Measurements from ENCODE around the gene NUP214. TPM values are rescaled to one million over a fixed set of nuclear protein-coding genes. Genes with fewer than 3 reads are reported as not detected.

The NUP214 gene
- total RNA-seq, 3 donors from 2014 or later = 37.4 to 47.5 (median 40.0) TPM

GRCh38 chr9:131277910-131278701 lies 152.7 kb downstream of the NUP214 start:
- H3K36me3 ChIP-seq = no peaks in the 10 kb centered on the region
- H3K4me1 ChIP-seq = no peaks in the 10 kb centered on the region
- H3K9me3 ChIP-seq = no peaks in the 10 kb centered on the region
- DNase-seq (ENCODE audit: low spot score in 2 of 2) = peak; percentile 58 to 60
- peaks cover 0 to 22% of the 10 kb centered on the region in 2 donors for H3K27me3 ChIP-seq
- H3K4me3 ChIP-seq = peak overlapping the region; percentile 71 to 90 (median 73)
- no peak for TF ChIP-seq POLR2A (IDR thresholded peaks at IDR 0.05)
- no peak for TF ChIP-seq POLR2AphosphoS5 (IDR thresholded peaks at IDR 0.05)
- TF ChIP-seq CTCF (IDR thresholded peaks at IDR 0.05) = no peak
- peak overlapping the region in 1 of 2 donors; percentile 75 for H3K27ac ChIP-seq
- intact Hi-C loops (cut with DNase I; ENCODE audit: low total_unique reads) = no loop called here

DNA sequence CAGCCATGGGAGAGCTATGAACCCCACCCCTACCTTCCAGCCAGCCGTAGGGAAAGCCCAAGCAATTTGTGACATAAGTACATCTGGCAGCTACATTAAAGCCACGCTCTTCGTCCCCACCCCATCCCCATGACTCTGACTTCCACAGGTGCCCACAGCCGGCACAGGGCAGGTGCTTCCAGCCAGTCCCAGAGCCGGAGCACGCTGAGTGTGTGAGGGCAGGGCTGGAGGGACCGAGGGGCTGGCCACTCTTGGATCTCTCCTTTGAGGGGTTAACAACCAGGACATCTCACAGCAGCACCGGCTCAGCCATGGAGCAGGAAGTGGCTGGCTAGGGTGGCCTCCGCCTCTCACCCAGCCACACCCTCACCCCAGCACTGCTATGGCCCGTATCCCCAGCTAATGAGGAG lies 153.3 kb downstream of the NUP214 start:
- H3K27me3 ChIP-seq = peaks cover 0 to 25% of the 10 kb centered on the region in 2 donors
- H3K4me3 ChIP-seq = no peak overlapping the region
- DNase-seq (ENCODE audit: low spot score in 2 of 2) = no peak
- intact Hi-C loops (cut with DNase I; ENCODE audit: low total_unique reads) = no loop called here
- H3K36me3 ChIP-seq = no peaks in the 10 kb centered on the region
- H3K9me3 ChIP-seq = no peaks in the 10 kb centered on the region
- no peak overlapping the region for H3K27ac ChIP-seq
- TF ChIP-seq POLR2AphosphoS5 (IDR thresholded peaks at IDR 0.05) (no peak), POLR2A (IDR thresholded peaks at IDR 0.05) (no peak), CTCF (IDR thresholded peaks at IDR 0.05) (no peak)
- no peaks in the 10 kb centered on the region for H3K4me1 ChIP-seq

- DNase-seq (ENCODE audit: low spot score in 2 of 2) = no peak
- intact Hi-C loops (cut with DNase I; ENCODE audit: low total_unique reads) = no loop called here
- Histone ChIP-seq H3K4me1 (no peaks in the 10 kb centered on the region), H3K27ac (no peak overlapping the region), H3K36me3 (no peaks in the 10 kb centered on the region), H3K9me3 (no peaks in the 10 kb centered on the region), H3K4me3 (no peak overlapping the region), H3K27me3 (peaks cover 0 to 25% of the 10 kb centered on the region in 2 donors)
- no peak for TF ChIP-seq POLR2A (IDR thresholded peaks at IDR 0.05)
Observed at GRCh38 chr9:131279196-131279862, 153.9 kb downstream of the NUP214 start.

- Histone ChIP-seq H3K4me1 (no peaks in the 10 kb centered on the region), H3K4me3 (no peak overlapping the region), H3K27me3 (peaks cover 0 to 25% of the 10 kb centered on the region in 2 donors), H3K27ac (no peak overlapping the region), H3K36me3 (no peaks in the 10 kb centered on the region), H3K9me3 (no peaks in the 10 kb centered on the region)
- no peak for TF ChIP-seq POLR2A (IDR thresholded peaks at IDR 0.05)
- no peak for TF ChIP-seq POLR2AphosphoS5 (IDR thresholded peaks at IDR 0.05)
- TF ChIP-seq CTCF (IDR thresholded peaks at IDR 0.05) = no peak
- no peak for DNase-seq (ENCODE audit: low spot score in 2 of 2)
- intact Hi-C loops (cut with DNase I; ENCODE audit: low total_unique reads) = no loop called here
Observed at GRCh38 chr9:131279863-131280570, 154.6 kb downstream of the NUP214 start.

DNA sequence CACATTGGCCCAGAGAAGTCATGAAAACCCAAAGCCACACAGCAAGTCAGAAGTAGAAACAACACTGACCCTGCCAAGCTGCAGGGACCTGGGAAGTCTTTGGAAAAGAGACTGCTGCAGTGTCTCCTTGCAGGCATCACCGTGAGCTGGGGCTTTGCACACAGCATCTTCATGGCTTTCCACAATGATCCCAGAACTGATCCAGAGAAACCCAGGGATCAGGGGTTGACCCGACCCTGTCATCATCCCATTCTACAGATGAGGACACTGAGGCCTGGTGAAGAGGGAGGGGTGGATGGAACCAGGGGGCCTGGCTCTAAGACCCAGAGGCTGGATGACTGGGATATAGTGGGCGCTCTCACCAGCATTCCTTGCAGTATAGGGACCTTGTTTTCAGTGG lies 155.3 kb downstream of the NUP214 start:
- Histone ChIP-seq H3K4me3 (no peak overlapping the region), H3K27me3 (peaks cover 0 to 25% of the 10 kb centered on the region in 2 donors), H3K27ac (no peak overlapping the region), H3K36me3 (no peaks in the 10 kb centered on the region), H3K4me1 (no peaks in the 10 kb centered on the region), H3K9me3 (no peaks in the 10 kb centered on the region)
- intact Hi-C loops (cut with DNase I; ENCODE audit: low total_unique reads) = no loop called here
- TF ChIP-seq POLR2A (IDR thresholded peaks at IDR 0.05) = no peak
- TF ChIP-seq CTCF (IDR thresholded peaks at IDR 0.05) = no peak
- no peak for TF ChIP-seq POLR2AphosphoS5 (IDR thresholded peaks at IDR 0.05)
- no peak for DNase-seq (ENCODE audit: low spot score in 2 of 2)

Data from breast epithelium (tissue), 4 donors.